GM18951 (cell line): Measurements from ENCODE around the gene PYGL.

Experiments
- POLR2A ChIP-seq: IDR thresholded peaks from 4 replicates; pipeline ENCODE4 v1.6.1; 2011; ENCODE audit warnings: mild to moderate bottlenecking; ENCODE audit not compliant: insufficient read length, insufficient read depth; ENCODE audit errors: extremely low read depth
- in situ Hi-C: fragments of 300-500 bp; cut with MboI; formaldehyde crosslinking; loops from one replicate; pipeline ENCODE4 v1.12.0; 2022; ENCODE audit warnings: low sequenced_read_pairs, mixed read lengths, inconsistent platforms; ENCODE audit not compliant: unreplicated experiment

PYGL gene

DNA sequence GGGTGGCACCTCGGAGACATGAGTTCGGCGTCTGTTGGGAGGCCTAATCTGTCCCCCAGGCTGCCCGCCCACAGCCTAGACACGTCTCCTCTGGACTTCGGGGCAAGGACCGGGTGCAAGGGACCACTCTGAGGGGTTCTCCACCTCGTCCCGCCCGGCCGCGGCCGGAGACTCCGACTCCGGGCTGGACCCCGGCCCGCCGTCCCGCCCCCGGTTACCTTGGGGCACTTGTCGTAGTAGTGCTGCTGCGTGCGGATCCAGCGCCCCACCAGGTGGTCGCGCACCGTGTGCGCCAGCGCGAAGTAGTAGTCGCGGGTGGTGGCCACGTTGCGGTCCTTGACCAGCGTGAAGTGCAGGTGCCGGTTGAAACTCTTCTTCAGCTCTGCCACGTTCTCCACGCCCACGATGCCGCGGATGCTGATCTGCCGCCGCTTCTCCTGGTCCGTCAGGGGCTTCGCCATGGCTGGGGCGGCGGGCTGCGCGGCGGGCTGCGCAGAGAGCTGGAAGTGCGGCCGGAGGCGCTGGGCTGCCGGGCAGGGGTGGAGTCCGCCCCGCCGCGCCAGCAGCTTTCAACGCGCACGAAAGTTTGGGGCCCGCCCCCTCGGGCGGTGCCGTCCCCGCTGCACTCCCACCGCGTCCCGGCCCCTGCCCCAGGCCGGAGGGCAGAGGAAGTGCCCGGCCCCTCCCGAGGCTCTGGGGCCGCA lies at the start of gene PYGL:
PYGL (minus strand) TSS at position 541 of the 704 bp plus-strand sequence; CDS start at position 461, 80 bp downstream.
- in situ Hi-C loops = no loop called here
- no peak for TF ChIP-seq POLR2A

GRCh38 chr14:50985859-50986331 lies 41.6 kb upstream of the PYGL start:
- in situ Hi-C loops = no loop called here
- no peak for TF ChIP-seq POLR2A

DNA sequence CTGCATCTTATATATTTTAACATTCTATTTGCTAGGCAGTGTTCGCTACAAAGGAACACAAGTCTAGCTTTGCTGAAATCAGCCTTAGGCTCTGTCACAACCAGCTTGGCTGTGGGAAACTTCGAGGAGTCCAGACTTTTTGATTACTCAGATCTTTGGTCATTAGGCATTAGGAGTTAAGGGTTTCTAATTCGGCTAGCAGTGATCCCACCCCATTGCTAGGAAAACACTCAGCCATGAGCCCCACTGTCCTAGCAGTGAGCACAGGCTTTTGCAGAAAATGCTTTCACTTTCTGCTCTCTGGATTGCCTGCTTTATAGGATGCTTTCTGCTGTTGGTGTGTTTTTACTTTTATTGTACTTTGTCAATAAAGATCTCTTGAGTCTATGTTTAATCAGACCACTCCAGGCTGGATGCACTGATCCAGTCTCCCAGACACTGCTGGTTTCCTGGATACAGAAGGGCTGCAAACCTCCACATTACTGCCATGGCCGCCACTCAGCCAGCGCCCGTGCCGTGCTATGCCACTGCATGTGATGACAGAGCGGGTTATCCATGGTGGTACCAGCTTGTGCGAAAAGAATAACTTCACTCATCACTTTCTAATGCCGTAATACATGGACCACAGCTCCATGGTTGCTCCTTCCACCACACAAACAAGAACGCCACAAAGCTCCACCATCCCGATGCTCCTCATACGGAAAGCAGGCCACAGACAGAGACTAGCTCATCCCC lies 41.0 kb upstream of the PYGL start:
- in situ Hi-C loops = no loop called here
- no peak for TF ChIP-seq POLR2A

DNA sequence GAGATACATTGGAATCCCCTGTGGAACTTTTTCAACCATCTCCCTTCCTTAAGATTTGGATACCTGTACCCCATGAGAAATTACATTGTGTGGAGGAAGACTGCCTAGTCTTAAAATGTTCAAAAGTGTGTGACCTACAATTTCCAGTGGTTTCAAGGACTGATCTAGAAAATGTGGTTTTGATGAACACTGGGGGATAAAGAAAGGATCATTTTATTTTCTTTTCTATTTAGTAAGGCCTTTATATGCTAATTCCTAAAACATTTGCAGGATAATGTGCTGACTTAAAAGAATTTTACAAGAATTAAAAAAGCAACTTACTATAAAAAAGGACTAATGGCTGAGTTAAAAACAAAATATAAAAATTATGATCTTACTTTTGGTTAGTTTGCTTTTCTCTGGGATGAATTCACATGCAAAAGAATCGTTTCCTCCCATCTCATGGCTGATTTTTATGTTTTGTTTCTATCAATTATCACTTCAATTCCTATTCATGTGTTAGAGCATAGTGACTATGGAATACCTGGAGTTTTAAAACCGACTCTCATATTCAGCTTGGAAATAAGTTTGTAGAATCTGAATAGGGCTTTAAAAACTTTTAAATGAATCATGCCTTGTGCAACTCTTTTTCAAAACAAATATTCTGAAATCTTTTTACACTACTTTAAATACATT lies 39.9 kb upstream of the PYGL start:
- in situ Hi-C loops = no loop called here

DNA sequence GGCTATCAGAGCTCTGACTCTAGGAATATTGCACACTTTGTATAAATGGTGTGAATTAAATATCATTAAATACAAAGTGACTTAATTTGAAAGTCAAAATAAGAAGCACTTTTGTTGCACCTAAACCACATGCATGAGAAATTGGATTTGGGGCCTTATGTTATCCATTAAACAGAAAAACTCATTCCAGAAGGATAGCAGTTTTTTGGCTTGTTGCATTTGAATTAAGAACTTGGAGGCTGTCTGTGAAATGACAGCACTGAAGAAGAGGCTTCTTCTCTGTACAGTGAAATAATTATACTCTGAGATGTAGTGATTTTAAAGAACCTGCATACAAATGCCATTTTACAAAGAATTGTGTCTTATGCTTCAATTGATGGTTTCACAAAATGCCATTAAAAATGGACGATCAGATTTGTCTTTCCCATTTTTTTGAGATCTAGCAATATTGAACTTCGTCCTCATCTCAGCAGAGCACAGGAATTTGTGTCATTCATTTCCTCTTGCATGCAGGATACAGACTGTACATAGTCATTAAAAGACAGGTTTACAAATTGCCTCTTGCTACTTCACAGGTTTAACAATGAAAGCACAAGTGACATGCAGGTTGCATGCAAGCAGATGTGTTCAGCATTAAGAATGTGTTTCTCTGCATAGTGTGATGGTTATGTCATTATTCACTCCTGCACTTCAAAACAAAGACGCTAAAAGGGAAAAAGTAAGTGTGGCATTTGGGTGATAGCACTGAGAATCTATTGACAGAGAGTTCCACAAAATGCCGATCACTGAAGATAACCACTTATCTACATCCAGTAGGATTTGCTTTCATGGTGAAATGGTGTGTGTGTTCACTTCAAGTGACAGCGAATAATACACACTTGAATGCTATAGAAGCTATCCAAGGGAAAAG lies 35.9 kb upstream of the PYGL start:
- in situ Hi-C loops = no loop called here
- TF ChIP-seq POLR2A = no peak

More for the DNA sequence above, 39.9 kb upstream of the PYGL start:
- no peak for TF ChIP-seq POLR2A

- in situ Hi-C loops = no loop called here
- TF ChIP-seq POLR2A = no peak
These were observed 34.6 kb upstream of the PYGL start for GRCh38 chr14:50978888-50979287.

- no peak for TF ChIP-seq POLR2A
- in situ Hi-C loops = no loop called here
These were observed 34.2 kb upstream of the PYGL start for GRCh38 chr14:50978529-50978871.

- in situ Hi-C loops = no loop called here
- TF ChIP-seq POLR2A = no peak
These were observed 33.7 kb upstream of the PYGL start for GRCh38 chr14:50977863-50978528.

GRCh38 chr14:50974118-50974517 lies 29.8 kb upstream of the PYGL start:
- no peak for TF ChIP-seq POLR2A
- in situ Hi-C loops = no loop called here

DNA sequence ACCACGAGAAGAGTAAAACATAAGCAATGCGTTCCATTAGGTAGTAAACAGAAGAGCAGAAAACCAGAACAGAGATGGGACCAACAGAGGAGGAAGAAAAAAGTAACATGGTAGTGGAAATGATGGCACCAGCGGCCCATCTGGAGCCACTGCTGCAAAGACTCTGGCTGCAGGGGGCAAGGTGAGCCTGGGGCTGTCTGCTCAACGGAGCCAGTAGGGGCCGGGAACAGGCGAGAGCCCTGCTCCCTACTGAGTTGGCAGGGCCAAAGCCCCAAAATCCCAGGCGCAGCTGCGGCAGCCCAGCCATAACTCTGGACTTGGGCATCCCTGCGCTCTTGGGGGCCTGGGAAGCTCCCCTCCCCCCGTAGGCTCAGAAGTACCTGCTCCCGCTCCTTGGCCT lies 28.5 kb upstream of the PYGL start:
- no peak for TF ChIP-seq POLR2A
- in situ Hi-C loops = no loop called here

DNA sequence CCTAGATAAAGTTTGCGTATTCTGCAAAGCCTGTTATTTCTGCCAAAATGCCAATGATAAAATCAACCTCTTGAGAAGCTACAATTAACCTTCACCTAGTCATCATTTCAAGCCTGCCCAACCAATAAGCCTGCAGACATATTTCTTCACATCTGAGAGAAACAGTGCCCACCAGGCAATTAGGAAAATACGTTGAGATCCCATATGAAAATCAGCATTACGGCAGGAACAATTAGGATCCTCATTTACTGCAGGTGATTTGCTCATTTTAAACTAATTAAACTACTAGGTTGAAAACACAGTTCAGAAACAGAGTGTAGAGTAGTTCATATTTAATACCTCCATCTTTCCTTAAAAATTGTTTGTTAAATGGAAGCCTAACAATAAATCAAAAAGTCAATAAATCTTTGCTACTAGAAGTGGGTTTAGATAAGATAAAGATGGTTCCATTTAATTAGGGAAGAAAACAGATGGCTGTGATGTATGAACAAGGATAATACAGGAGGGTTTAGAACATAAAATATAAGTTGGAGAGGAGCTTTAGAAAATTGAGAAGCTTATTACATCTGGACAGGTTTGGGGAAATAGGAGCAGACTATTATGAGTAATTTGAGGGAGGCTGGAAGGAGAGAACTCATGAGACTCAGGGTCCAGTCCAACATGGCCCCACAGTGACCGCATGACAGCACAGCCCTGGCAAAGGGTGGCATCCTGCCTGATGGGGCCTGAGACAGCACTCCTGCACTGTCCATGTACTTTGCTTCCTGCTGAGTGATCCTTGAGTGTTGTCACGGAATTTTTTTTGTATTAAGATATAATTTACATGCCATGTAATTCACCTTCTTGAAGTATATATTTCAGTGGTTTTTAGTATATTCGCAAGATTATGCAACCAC lies 26.9 kb upstream of the PYGL start:
- TF ChIP-seq POLR2A = no peak
- in situ Hi-C loops = no loop called here
